NCI-H345 treated with DMSO at 0.1 percent for 48 hours (cell line): ENCODE data around the gene C10orf67.
A peak's percentile ranks its signal among the peaks of the same experiment; 100 is the strongest.
"Not testable (repeated sequence)": the region's sequence is repeated elsewhere in the genome, so short reads cannot be mapped to it uniquely, and the experiment has no call there.

Experiments
- DNase-seq: peaks from one replicate; lab custom pipeline; 2025; ENCODE audit not compliant: unreplicated experiment; lab: John Stamatoyannopoulos, UW

The C10orf67 gene

GRCh38 chr10:23326544-23327307 lies 17.9 kb downstream of the C10orf67 start:
- DNase-seq: no peak

- no peak for DNase-seq
These were observed 19.5 kb downstream of the C10orf67 start for GRCh38 chr10:23325132-23325531.

DNA sequence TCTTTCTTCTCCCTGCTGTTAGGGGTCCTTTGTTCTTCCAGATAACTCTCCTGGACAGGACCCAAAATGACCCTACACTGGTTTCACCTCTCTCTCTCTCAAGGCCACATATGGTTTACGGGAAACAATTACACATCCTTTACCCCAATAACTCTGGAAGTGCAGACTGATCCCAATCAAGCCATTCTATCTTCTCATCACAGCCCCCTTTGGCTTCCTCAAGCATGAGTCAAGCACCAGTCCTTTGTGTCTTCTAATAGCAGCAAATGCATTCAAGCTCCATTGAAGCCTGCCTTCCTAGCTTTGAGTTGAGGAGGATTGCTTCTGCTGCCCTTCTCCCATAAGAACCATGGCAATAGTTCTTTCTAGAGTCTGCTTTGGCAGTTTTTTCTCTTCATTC lies 20.2 kb downstream of the C10orf67 start:
- DNase-seq: no peak

DNA sequence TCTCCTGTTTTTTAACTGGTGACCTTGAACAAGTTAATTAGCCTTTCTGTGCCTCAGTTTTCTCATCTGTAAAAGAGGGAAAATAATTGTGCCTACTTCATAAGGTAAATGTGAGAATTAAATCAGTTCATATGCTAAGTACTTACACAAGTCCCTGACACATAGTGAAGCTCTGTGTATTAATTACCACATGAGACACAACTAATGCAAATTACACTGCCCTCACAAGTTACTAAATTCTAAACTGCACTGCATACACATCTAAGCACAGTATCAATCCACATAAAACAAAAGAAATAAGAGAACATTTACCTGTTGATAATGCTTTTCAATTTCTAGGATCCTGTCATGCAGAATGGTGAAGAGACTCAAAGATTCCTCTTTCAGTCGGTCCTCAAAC lies 22.5 kb downstream of the C10orf67 start:
- no peak for DNase-seq

GRCh38 chr10:23319835-23320234 lies 24.8 kb downstream of the C10orf67 start:
- no peak for DNase-seq

GRCh38 chr10:23318359-23318758 lies 26.2 kb downstream of the C10orf67 start:
- DNase-seq: no peak

DNA sequence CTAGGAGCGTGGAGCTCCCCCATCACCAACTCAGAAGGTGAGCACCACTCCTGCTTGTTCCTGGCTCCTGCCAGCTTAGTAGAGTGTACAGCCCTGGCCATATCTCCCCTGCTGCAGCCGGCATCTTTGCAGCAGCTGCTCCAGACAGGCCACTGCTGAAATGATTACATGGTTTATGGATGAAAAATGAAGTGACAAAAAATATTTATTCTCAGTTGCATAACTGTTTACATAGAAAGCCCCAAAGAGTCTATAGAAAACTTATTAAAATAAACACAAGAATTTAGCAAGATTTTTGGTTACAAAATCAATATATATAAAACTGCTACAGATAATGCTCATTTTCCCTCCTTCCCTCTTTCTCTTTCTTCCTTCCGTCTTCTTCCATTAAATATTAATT lies 27.2 kb downstream of the C10orf67 start:
- DNase-seq: no peak

GRCh38 chr10:23316406-23316805 lies 28.2 kb downstream of the C10orf67 start:
- DNase-seq: no peak

DNA sequence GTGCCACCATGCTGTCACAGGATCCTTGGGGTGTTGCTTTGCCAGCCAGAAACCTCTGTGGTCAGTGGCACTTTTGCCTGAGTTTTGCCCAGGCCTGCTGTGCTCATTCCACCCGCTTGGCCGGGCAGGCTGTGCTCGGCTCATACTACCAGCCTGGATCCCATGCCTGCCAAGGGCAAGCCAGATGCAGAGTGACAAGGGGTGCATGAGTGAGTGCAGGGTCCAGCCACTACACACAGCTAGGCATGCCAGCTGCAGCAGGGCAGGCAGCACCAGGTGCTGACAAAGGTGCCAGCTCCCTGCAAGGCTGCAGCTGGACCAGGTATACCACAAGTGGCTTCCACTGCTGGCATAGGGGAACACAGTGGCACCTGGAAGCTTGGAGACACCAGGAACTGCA lies 28.6 kb downstream of the C10orf67 start:
- no peak for DNase-seq

DNA sequence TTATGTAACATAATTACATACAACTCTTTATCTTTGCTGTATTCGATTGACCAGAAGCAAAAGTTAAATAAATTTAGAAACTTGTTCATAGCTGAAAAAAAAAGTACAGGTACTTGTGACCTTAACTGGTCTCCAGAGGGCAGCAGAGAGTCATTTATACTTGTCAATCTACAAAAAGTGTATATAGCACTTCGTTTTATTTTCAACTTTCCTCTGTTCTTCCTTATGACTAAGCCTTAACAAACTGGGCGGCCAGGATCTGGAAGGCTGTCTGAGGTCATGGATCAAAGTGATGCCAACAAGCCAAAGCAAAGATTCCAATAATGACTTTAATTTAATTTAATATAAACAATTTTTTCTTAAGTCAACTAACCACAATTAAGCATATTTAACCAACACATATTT lies 29.8 kb downstream of the C10orf67 start:
- DNase-seq: peak; percentile 5

- no peak for DNase-seq
These were observed 33.6 kb downstream of the C10orf67 start for GRCh38 chr10:23311034-23311433.

GRCh38 chr10:23310404-23310803 lies 34.2 kb downstream of the C10orf67 start:
- DNase-seq: no peak

- not testable (repeated sequence) for DNase-seq
These were observed 44.6 kb downstream of the C10orf67 start for GRCh38 chr10:23299961-23300360.

DNA sequence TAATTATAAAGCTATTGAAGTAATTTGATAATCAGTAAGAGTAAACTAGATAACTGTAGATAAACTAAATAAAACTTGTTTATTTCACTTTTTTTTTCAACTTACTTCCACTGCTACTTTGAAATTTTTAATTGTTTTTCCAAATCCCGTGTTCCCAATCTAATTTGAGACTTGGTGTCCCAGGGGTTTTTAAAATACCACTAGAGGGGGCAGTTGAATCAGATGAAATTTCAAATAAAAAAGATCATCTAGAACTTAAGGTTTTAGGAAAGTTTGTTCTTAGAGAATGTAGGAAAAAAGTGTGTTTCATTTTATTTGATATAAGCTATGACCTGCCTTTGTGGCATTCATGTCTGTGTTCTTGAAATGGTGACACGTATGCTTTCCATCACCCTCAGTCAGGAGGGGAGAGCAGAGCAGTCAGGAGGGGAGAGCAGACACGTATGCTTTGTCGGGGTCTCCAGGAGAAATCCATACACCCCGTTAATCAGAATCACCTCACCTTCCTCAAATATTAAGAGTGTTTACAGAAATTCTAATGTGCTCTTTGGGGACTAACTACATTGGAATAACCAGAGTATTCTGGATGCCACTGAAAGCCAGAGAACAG lies 49.9 kb downstream of the C10orf67 start:
- no peak for DNase-seq

- DNase-seq: no peak
These were observed 50.5 kb downstream of the C10orf67 start for GRCh38 chr10:23293973-23294590.

- no peak for DNase-seq
These were observed 51.4 kb downstream of the C10orf67 start for GRCh38 chr10:23293145-23293724.

GRCh38 chr10:23291551-23292334 lies 52.9 kb downstream of the C10orf67 start:
- DNase-seq: no peak

DNA sequence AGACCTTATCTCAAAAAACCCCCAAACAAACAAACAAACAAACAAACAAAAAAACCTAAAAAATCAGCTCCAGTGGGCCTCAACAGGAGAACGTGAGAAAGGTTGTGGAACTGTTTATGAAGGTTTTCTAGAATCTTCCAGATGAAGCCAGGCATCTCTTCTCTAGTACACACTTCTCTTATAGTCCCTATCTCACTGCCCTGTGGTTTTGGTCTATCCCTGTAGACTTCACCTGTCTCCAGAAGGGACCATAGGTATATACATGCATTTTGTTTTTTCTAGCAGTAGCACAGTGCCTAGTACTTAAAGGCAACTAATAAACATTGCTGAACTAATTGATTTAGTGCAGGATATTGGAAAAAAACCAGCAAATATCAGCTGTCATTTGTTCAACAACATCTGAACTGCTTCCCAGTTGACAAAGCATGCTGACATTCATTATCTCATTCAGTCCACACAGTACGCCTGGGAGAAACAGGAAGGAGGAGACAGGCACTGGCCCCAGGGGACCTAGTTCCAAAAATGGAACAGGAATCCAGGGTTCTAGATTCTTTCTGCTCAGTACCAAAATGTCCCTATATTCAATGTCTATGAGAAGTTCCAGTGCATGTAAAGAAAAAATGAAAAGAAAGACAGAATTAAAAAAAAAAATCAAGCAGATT lies 59.8 kb downstream of the C10orf67 start:
- DNase-seq: no peak

- no peak for DNase-seq
These were observed 60.4 kb downstream of the C10orf67 start for GRCh38 chr10:23284155-23284554.

- DNase-seq: no peak
These were observed 60.9 kb downstream of the C10orf67 start for GRCh38 chr10:23283680-23284079.

- no peak for DNase-seq
These were observed 63.6 kb downstream of the C10orf67 start for GRCh38 chr10:23281044-23281433.
